Kidney (tissue), 14 donors: ENCODE measurements around the gene FAM13C. TPM values are rescaled to one million over a fixed set of nuclear protein-coding genes. Genes with fewer than 3 reads are reported as not detected.
"Not testable (repeated sequence)": the region's sequence is repeated elsewhere in the genome, so short reads cannot be mapped to it uniquely, and the experiment has no call there.

Experiments
- DNase-seq, 5 donors: peaks; one replicate each; pipeline ENCODE4 v3.0.0-alpha.2; 2013 to 2020
- FAIRE-seq: peaks from 2 replicates; lab custom pipeline; 2012; peaks lifted over from hg19 to GRCh38; lab: Jason Lieb, UNC
- H3K27ac ChIP-seq, 2 donors: one replicate each; pipeline ENCODE4 v1.7.0; 2013; ENCODE audit warnings: low read depth in 2 of 2, low read length in 2 of 2, inconsistent platforms in 1 of 2
- H3K27me3 ChIP-seq: one replicate; pipeline ENCODE4 v1.7.1; 2013; ENCODE audit warnings: low read length, inconsistent platforms; ENCODE audit not compliant: control insufficient read depth, insufficient read depth
- H3K36me3 ChIP-seq, 3 donors: one replicate each; pipeline versions ENCODE4 v1.7.0 to v1.7.1; 2013; ENCODE audit warnings: low read length in 3 of 3, control low read depth in 1 of 3, inconsistent platforms in 1 of 3; ENCODE audit not compliant: insufficient read depth in 3 of 3, control insufficient read depth in 2 of 3
- H3K4me1 ChIP-seq, 3 donors: one replicate each; pipeline versions ENCODE4 v1.7.0 to v1.7.1; 2013; ENCODE audit warnings: low read length in 3 of 3, inconsistent platforms in 1 of 3, low read depth in 1 of 3; ENCODE audit not compliant: control insufficient read depth in 2 of 3, insufficient read depth in 2 of 3
- H3K4me3 ChIP-seq, 3 donors: one replicate each; pipeline versions ENCODE4 v1.7.0 to v1.8.1; 2013; ENCODE audit warnings: low read length in 3 of 3, control low read depth in 1 of 3, inconsistent platforms in 1 of 3
- H3K9ac ChIP-seq, 3 donors: one replicate each; pipeline versions ENCODE4 v1.7.0 to v1.7.1; 2013; ENCODE audit warnings: low read length in 3 of 3, control low read depth in 1 of 3, inconsistent platforms in 1 of 3
- H3K9me3 ChIP-seq, 3 donors: one replicate each; pipeline versions ENCODE4 v1.7.0 to v1.7.1; 2013; ENCODE audit warnings: low read length in 3 of 3, control low read depth in 1 of 3, inconsistent platforms in 1 of 3; ENCODE audit not compliant: control insufficient read depth in 2 of 3, insufficient read depth in 1 of 3
- CTCF ChIP-seq: IDR thresholded peaks from 3 replicates; pipeline ENCODE4 v1.5.1; 2012; ENCODE audit warnings: mild to moderate bottlenecking, moderate library complexity, borderline replicate concordance; ENCODE audit not compliant: insufficient read depth; ENCODE audit errors: extremely low read depth
- intact Hi-C: fragments of 100-400 bp; cut with DNase I; formaldehyde crosslinking; loops from one replicate; pipeline ENCODE4 v1.11.1; 2022
- polyA plus RNA-seq: library from polyadenylated mRNA; stranded (reverse); fragments of 350-450 nt; fragmentation: Illumina TruSeq; extraction: RNeasy Lipid Tissue Mini Kit (QIAGEN cat#74804); gene quantifications from one replicate; pipeline ENCODE4 v1.2.3, GENCODE V29; 2014; ENCODE audit warnings: low read depth, low replicate concordance; ENCODE audit not compliant: insufficient read depth
- total RNA-seq: library from RNA; stranded (reverse); fragmentation: NEBNext Ultra II Directional; extraction: Animal tissue kit (Norgen Biotek cat#: 25700); gene quantifications from one replicate; pipeline ENCODE4 v1.2.1, GENCODE V29; 2021
- donor health status: control.
- donor health status: control.
- donor health status: control.
- donor health status: control.
- donor health status: control.
- donor health status: DM: yes; HTN: yes; CAD: no.
- donor health status: Normal renal cell carcinoma (clear cell type).

Gene FAM13C
- total and polyA plus RNA-seq, 2 donors from 2014 or later = 1.5 to 8.8 TPM

GRCh38 chr10:59240582-59241183, 121.7 kb downstream of the FAM13C start:
- intact Hi-C loops = no loop called here
- FAIRE-seq = peak; percentile 97
- H3K27ac ChIP-seq = no peak overlapping the region

GRCh38 chr10:59239108-59239507, 123.2 kb downstream of the FAM13C start:
- H3K4me3 ChIP-seq, H3K9me3 ChIP-seq, H3K27me3 ChIP-seq, intact Hi-C loops, H3K36me3 ChIP-seq, FAIRE-seq, H3K4me1 ChIP-seq, DNase-seq, H3K27ac ChIP-seq, H3K9ac ChIP-seq: not testable (repeated sequence)

More at GRCh38 chr10:59240582-59241183, 121.7 kb downstream of the FAM13C start:
- TF ChIP-seq CTCF = peak; percentile 53
- Histone ChIP-seq H3K4me3 (no peak overlapping the region), H3K9ac (no peak overlapping the region), H3K9me3 (no peaks in the 10 kb centered on the region), H3K36me3 (peaks cover 0 to 3% (median 2%) of the 10 kb centered on the region in 3 donors), H3K27me3 (no peaks in the 10 kb centered on the region), H3K4me1 (no peaks in the 10 kb centered on the region)
- peak in 3 of 5 donors; percentile 13 to 58 (median 49) for DNase-seq

- H3K9ac ChIP-seq = no peak overlapping the region
- no peaks in the 10 kb centered on the region for H3K4me1 ChIP-seq
- no peaks in the 10 kb centered on the region for H3K27me3 ChIP-seq
- FAIRE-seq = no peak
- intact Hi-C loops = no loop called here
- no peak overlapping the region for H3K4me3 ChIP-seq
- no peak for TF ChIP-seq CTCF
- H3K36me3 ChIP-seq = no peaks in the 10 kb centered on the region
- no peaks in the 10 kb centered on the region for H3K9me3 ChIP-seq
- no peak for DNase-seq
- H3K27ac ChIP-seq = no peak overlapping the region
Measured at GRCh38 chr10:59237775-59238174, 124.6 kb downstream of the FAM13C start.

- Histone ChIP-seq H3K9me3 (no peaks in the 10 kb centered on the region), H3K27ac (no peak overlapping the region), H3K36me3 (no peaks in the 10 kb centered on the region), H3K9ac (no peak overlapping the region), H3K4me3 (no peak overlapping the region), H3K4me1 (no peaks in the 10 kb centered on the region), H3K27me3 (no peaks in the 10 kb centered on the region)
- DNase-seq = no peak
- intact Hi-C loops = no loop called here
- TF ChIP-seq CTCF = no peak
- FAIRE-seq = peak; percentile 44
Measured at GRCh38 chr10:59236064-59236697, 126.2 kb downstream of the FAM13C start.
